ENCODE data around the gene MACROD2.

DNA sequence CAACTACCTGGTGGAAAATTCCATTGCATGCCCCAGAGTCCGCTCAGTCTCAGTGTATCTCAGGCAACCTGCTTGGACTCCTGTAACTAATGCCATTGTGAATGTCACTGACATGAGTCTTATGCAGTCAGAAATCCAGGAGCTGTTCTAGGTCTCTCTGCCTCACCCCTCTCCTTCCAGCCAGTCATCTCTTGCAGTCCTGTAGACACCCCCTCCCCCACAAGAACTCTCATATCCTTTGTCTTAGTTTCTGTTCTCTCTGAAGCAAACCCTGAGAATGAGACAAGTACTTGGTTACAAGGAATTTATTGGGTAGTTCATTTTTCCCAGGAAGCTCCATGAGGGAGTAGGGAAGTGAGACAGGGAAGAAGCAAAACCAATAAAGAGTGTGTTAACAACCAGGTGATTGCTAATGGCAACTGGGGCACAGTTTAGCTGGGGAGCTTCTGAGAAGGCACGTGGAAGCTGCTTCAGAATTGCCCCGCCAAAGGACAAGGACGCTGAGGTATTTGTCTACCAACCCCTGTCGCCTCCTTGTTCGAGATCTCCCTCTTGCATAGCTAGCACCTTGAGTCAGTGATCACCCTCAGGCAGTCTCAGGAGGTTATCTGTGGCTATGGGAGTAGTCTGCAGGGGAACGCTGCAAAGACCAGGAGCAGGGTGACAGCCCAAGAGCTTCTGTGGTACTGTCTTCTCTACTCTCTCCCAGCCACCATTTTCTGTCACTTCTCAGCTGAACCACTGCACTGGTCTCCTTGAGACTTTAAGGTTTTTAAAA lies 1253.5 kb downstream of the MACROD2 start:
- TF ChIP-seq POLR2AphosphoS5 (IDR thresholded peaks at IDR 0.05; ENCODE audit: low read depth, low read length) (no peak), POLR2A (IDR thresholded peaks at IDR 0.05; ENCODE audit: borderline replicate concordance, extremely low read depth, insufficient read depth, insufficient read length) (no peak), EZH2 (IDR thresholded peaks at IDR 0.05) (no peak), CEBPB (IDR thresholded peaks at IDR 0.05; ENCODE audit: low read depth) (no peak), YY1 (IDR thresholded peaks at IDR 0.05; ENCODE audit: extremely low read depth, insufficient replicate concordance, low read depth, low read length) (no peak), JUND (IDR thresholded peaks at IDR 0.05) (no peak), SP1 (IDR thresholded peaks at IDR 0.05; ENCODE audit: low read depth) (no peak), EGR1 (IDR thresholded peaks at IDR 0.05; ENCODE audit: low read depth) (no peak), TCF7L2 (IDR thresholded peaks at IDR 0.05; ENCODE audit: borderline replicate concordance, extremely low read depth, insufficient read depth, insufficient read length) (no peak)
- TF ChIP-seq, protein P1, sequence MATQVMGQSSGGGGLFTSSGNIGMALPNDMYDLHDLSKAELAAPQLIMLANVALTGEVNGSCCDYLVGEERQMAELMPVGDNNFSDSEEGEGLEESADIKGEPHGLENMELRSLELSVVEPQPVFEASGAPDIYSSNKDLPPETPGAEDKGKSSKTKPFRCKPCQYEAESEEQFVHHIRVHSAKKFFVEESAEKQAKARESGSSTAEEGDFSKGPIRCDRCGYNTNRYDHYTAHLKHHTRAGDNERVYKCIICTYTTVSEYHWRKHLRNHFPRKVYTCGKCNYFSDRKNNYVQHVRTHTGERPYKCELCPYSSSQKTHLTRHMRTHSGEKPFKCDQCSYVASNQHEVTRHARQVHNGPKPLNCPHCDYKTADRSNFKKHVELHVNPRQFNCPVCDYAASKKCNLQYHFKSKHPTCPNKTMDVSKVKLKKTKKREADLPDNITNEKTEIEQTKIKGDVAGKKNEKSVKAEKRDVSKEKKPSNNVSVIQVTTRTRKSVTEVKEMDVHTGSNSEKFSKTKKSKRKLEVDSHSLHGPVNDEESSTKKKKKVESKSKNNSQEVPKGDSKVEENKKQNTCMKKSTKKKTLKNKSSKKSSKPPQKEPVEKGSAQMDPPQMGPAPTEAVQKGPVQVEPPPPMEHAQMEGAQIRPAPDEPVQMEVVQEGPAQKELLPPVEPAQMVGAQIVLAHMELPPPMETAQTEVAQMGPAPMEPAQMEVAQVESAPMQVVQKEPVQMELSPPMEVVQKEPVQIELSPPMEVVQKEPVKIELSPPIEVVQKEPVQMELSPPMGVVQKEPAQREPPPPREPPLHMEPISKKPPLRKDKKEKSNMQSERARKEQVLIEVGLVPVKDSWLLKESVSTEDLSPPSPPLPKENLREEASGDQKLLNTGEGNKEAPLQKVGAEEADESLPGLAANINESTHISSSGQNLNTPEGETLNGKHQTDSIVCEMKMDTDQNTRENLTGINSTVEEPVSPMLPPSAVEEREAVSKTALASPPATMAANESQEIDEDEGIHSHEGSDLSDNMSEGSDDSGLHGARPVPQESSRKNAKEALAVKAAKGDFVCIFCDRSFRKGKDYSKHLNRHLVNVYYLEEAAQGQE (IDR thresholded peaks at IDR 0.05; ENCODE audit: low read depth), result no peak
- TF ChIP-seq, protein P2, sequence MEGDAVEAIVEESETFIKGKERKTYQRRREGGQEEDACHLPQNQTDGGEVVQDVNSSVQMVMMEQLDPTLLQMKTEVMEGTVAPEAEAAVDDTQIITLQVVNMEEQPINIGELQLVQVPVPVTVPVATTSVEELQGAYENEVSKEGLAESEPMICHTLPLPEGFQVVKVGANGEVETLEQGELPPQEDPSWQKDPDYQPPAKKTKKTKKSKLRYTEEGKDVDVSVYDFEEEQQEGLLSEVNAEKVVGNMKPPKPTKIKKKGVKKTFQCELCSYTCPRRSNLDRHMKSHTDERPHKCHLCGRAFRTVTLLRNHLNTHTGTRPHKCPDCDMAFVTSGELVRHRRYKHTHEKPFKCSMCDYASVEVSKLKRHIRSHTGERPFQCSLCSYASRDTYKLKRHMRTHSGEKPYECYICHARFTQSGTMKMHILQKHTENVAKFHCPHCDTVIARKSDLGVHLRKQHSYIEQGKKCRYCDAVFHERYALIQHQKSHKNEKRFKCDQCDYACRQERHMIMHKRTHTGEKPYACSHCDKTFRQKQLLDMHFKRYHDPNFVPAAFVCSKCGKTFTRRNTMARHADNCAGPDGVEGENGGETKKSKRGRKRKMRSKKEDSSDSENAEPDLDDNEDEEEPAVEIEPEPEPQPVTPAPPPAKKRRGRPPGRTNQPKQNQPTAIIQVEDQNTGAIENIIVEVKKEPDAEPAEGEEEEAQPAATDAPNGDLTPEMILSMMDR (IDR thresholded peaks at IDR 0.05 in 2 of 3, conservative IDR thresholded peaks at IDR 0.05 in 1 of 3; ENCODE audit: borderline replicate concordance in 1 of 3, insufficient read depth in 1 of 3, low read depth in 2 of 3, low read length in 2 of 3), result no peak
- TF ChIP-seq, protein P3, sequence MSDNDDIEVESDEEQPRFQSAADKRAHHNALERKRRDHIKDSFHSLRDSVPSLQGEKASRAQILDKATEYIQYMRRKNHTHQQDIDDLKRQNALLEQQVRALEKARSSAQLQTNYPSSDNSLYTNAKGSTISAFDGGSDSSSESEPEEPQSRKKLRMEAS (IDR thresholded peaks at IDR 0.05), result no peak

Measured in HCT116 (cell line).